H54 (cell line): ENCODE measurements around the gene MELTF.
"Not testable (repeated sequence)": the region's sequence is repeated elsewhere in the genome, so short reads cannot be mapped to it uniquely, and the experiment has no call there.

Experiments
- DNase-seq: peaks from one replicate; pipeline ENCODE4 v3.0.0; 2011; ENCODE audit warnings: low spot score, mixed read lengths; ENCODE audit not compliant: insufficient read length
- FAIRE-seq: peaks from 3 replicates; lab custom pipeline; 2011; peaks lifted over from hg19 to GRCh38; lab: Jason Lieb, UNC
- POLR2A ChIP-seq: IDR thresholded peaks from 2 replicates; pipeline ENCODE4 v1.6.1; 2011; ENCODE audit warnings: low read depth, mild to moderate bottlenecking, low read length

Gene MELTF

GRCh38 chr3:197029511-197030167 lies at the start of gene MELTF:
TSS of gene MELTF (minus strand) at chr3:197029817. CDS start at chr3:197029702, 115 bp downstream.
- peak; percentile 56 for TF ChIP-seq POLR2A
- no peak for FAIRE-seq

GRCh38 chr3:197076415-197076814 lies 46.8 kb upstream of the MELTF start:
- DNase-seq (no peak), FAIRE-seq (peak; percentile 41)
- no peak for TF ChIP-seq POLR2A

More at GRCh38 chr3:197029511-197030167, at the start of gene MELTF:
- DNase-seq: peak; percentile 95

DNA sequence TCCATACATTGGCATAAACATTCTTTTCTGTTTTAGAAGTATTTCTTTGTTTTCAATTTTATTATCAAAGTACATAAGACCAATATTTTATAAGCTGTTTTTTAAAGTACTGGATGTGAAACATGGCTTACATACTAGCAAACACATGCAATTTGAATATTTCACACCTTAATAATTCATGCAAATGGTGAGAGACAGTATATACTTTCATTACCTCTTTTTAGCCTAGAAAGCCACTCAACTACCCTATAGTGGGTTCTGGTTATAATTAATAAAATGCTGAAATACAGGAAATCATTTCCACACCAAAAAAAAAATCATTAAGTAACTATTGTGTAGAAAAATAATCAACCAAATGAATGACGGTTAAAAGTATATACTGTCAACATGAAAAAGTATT lies 38.5 kb upstream of the MELTF start:
- FAIRE-seq (no peak), DNase-seq (no peak)
- TF ChIP-seq POLR2A: no peak

DNA sequence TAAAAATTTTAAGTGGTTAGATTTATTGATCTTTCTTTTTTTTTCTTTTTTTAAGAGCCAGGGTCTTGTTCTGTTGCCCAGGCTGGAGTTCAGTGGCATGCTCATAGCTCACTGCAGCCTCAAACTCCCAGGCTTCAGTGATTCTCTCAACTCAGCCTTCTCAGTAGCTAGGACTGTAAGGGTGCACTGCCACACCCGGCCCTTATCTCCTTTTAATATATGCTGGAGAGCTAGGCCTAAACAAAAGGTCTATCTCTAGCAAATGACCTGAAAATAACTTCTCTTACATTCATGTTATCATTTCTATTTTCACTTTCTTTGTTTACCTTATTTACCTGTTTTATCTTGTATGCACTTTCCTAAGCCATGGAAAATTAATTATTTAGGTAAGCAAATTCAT lies 35.2 kb upstream of the MELTF start:
- no peak for TF ChIP-seq POLR2A
- FAIRE-seq (peak; percentile 71), DNase-seq (no peak)

- no peak for TF ChIP-seq POLR2A
- DNase-seq (no peak), FAIRE-seq (no peak)
These were observed 32.8 kb upstream of the MELTF start for GRCh38 chr3:197062446-197062845.

DNA sequence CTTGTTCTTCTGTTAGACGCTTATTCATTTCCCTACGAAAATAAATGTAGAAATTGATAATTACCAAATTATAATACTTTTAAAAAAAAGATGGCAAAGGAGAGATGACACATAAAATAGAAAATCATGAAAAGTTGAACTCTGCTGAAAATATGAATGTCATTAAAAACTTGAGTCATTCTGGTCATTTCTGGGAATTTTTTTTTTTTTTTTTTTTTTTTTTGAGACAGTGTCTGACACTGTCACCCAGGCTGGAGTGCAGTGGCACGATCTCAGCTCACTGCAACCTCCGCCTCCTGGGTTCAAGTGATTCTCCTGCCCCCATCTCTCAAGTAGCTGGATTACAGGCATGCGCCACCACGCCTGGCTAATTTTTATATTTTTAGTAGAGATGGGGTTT lies 22.0 kb upstream of the MELTF start:
- FAIRE-seq, DNase-seq: not testable (repeated sequence)

DNA sequence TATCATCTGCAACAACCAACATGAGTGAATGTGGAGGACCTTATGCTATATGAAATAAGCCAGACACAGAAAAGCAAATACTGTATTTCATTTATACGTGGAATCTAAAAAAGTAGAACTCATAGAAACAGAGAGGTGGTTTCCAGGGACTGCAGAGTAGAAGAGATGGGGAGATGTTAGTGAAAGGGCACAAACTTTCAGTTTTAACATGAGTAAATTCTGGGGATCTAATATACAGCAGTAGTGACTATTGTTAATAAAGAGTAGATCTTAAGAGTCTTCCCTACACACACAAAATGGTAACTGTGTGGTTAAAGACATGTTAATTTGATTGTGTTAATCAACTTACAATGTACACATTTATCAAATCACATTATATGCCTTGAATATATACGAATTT lies 20.9 kb upstream of the MELTF start:
- TF ChIP-seq POLR2A: no peak
- DNase-seq: no peak
- FAIRE-seq: no peak

DNA sequence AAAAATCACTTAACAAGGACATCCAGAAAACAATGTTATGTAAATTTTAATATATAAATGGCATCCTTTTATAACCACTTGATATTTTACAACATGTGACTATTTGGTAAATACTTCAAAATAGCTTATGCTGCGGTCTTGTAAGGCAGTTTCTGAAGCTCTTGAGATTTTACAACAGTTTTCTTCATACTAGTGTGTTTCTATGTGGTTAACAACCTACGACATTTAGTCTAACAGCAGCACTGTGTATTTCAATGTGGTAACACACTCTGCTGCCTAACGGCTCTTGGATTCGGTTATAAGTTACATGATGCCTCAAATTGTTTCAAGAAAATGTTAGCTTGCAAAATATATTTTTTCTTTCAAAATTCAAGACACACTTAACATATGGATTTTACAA lies 12.9 kb upstream of the MELTF start:
- FAIRE-seq (no peak), DNase-seq (no peak)
- TF ChIP-seq POLR2A: no peak

DNA sequence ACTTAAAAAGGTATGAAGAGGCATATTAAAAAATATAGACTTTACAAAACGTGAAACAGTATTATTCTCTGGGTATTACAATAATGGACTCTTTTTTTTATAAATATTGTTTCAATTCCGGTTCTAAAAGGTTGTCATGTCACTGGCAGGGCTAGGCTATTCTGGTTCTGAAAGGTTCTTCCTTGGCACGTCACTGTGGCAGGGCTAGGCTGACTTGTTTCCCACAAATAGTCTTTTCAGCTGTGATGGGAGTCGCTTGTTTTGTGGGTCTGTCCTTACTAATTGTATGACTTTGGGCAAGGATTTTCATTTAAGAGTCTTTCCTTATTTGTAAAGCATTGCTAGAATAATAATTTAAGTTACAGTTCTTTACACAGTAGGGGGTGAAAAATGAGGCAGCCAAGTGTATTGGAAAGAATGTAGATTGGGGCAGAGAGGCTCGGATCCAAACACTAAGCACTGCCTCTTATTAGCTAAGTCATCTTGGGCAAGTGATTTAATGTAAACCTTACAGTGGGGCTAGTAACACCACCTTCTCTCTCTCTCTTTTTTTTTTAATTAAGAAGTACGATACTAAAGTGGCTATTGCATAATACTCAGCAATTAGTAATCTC lies 12.4 kb upstream of the MELTF start:
- FAIRE-seq (no peak), DNase-seq (no peak)
- no peak for TF ChIP-seq POLR2A

GRCh38 chr3:197040658-197041057 lies 11.0 kb upstream of the MELTF start:
- no peak for TF ChIP-seq POLR2A
- FAIRE-seq: no peak
- no peak for DNase-seq

- no peak for FAIRE-seq
- no peak for TF ChIP-seq POLR2A
- no peak for DNase-seq
These were observed 9.3 kb upstream of the MELTF start for GRCh38 chr3:197038679-197039462.

DNA sequence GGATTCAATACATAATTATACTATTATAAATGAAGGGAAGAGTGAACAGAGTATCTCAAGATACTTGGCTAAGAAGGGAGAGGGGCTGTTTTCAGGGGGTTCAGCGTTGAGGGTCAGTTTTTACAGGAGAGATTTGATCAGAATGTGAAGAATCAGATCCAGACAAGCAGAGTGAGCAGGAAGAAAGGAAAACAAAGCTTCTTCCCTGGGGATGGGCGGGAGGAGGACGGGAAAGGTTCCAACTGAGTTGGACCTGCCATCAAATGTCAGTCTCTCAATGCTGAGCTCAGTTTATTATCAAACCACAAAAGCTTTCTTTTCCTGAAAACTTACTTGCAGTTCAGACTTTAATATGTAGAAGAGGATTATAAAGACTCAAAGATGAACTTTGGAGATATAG lies 6.0 kb upstream of the MELTF start:
- no peak for TF ChIP-seq POLR2A
- DNase-seq (no peak), FAIRE-seq (no peak)

DNA sequence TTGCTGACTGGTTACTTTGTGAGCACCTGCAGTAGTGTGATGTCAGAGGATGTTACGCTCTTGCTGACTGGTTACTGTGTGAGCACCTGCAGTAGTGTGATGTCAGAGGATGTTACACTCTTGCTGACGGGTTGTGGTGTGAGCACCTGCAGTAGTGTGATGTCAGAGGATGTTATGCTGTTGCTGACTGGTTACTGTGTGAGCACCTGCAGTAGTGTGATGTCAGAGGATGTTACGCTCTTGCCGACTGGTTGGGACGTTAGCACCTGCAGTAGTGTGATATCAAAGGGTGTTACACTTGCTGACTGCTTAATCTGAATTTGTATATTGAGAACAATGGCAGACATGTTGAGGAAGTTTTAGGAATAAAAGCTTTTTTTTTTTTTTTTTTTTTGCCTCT lies 5.2 kb upstream of the MELTF start:
- FAIRE-seq, DNase-seq: not testable (repeated sequence)

- not testable (repeated sequence) for FAIRE-seq, DNase-seq
These were observed 4.1 kb upstream of the MELTF start for GRCh38 chr3:197033764-197034163.
